Loucy (cell line): ENCODE results near the gene CFAP97D2.

Source experiments
- H2AFZ ChIP-seq: fragments of 200-600 bp; sonication (generic); 2 replicates; pipeline ENCODE4 v1.6.0; 2016; ENCODE audit warnings: antibody characterized with exemption, mild to moderate bottlenecking, low read length, moderate library complexity
- H3F3A ChIP-seq: fragments of 200-600 bp; 2 replicates; pipeline ENCODE4 v1.6.0; 2016; ENCODE audit warnings: antibody characterized with exemption, low read depth, mild to moderate bottlenecking
- H3K27me3 ChIP-seq: fragments of 200-600 bp; sonication (generic); 2 replicates; pipeline ENCODE4 v1.6.1; 2014; ENCODE audit warnings: low read length, mild to moderate bottlenecking; ENCODE audit not compliant: insufficient read depth, poor library complexity, severe bottlenecking
- H3K36me3 ChIP-seq: fragments of 200-600 bp; sonication (generic); 2 replicates; pipeline ENCODE4 v1.6.1; 2016; ENCODE audit warnings: low read length; ENCODE audit not compliant: insufficient read depth
- H3K4me1 ChIP-seq: fragments of 200-600 bp; sonication (generic); 2 replicates; pipeline ENCODE4 v1.5.1; 2014; ENCODE audit warnings: low read length, mild to moderate bottlenecking; ENCODE audit not compliant: insufficient read depth, poor library complexity, severe bottlenecking
- H3K4me2 ChIP-seq: fragments of 200-600 bp; sonication (generic); 2 replicates; pipeline ENCODE4 v1.6.0; 2014; ENCODE audit warnings: antibody characterized with exemption, low read length, low read depth, mild to moderate bottlenecking; ENCODE audit not compliant: poor library complexity, severe bottlenecking
- H3K4me3 ChIP-seq: fragments of 200-600 bp; sonication (generic); 2 replicates; pipeline ENCODE4 v1.5.1; 2014; ENCODE audit warnings: low read length, mild to moderate bottlenecking, mixed read lengths; ENCODE audit not compliant: poor library complexity, severe bottlenecking
- H3K79me2 ChIP-seq: fragments of 200-600 bp; sonication (generic); 2 replicates; pipeline ENCODE4 v1.6.1; 2014; ENCODE audit warnings: low read length; ENCODE audit not compliant: insufficient read depth
- H3K9ac ChIP-seq: fragments of 200-600 bp; sonication (generic); 2 replicates; pipeline ENCODE4 v1.6.0; 2014; ENCODE audit warnings: mild to moderate bottlenecking, low read depth, low read length, moderate library complexity; ENCODE audit not compliant: poor library complexity, severe bottlenecking
- H3K9me2 ChIP-seq: fragments of 200-600 bp; sonication (generic); replicated peaks from 2 replicates; pipeline ENCODE4 v1.6.1; 2016; ENCODE audit warnings: low read depth, low read length, mixed read lengths
- H3K9me3 ChIP-seq: fragments of 200-600 bp; sonication (generic); 2 replicates; pipeline ENCODE4 v1.6.1; 2014; ENCODE audit warnings: mild to moderate bottlenecking, antibody characterized with exemption, low read length, low read depth; ENCODE audit not compliant: insufficient read depth
- H4K20me1 ChIP-seq: fragments of 200-600 bp; sonication (generic); 2 replicates; pipeline ENCODE4 v1.6.0; 2014; ENCODE audit warnings: antibody characterized with exemption, low read length, mild to moderate bottlenecking; ENCODE audit not compliant: insufficient read depth, poor library complexity, severe bottlenecking
- EZH2phosphoT487 ChIP-seq: fragments of 200-600 bp; IDR thresholded peaks from 2 replicates; pipeline ENCODE4 v1.6.1; 2018; ENCODE audit warnings: antibody characterized with exemption, mild to moderate bottlenecking, moderate library complexity, borderline replicate concordance
- TF ChIP-seq, protein P1 (sequence below): fragments of 200-600 bp; sonication (generic); conservative IDR thresholded peaks from 2 replicates; pipeline ENCODE4 v1.5.1; 2014; ENCODE audit warnings: mild to moderate bottlenecking, antibody characterized with exemption, low read length

CFAP97D2 gene

DNA sequence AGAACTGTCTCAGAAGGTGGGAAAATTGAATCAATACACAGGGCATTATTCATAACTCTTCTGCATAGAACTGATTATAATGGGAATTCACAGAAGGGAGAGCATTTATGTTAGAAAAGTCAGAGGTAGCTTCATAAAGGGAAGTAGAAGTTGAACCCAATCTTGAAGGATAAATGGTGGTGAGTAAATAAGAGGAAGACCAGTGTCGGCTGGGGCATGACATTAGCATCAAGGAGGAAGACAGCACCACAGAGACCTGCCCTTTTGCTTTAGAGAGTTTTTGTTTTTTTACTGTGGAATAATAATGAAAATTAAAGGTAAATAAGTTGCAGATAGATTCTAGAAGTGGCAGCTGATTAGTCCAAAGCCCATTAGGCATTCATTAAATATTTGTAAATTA lies 77.5 kb downstream of the CFAP97D2 start:
- no peaks in the 10 kb centered on the region for H3K27me3 ChIP-seq
- H4K20me1 ChIP-seq, result no peaks in the 10 kb centered on the region

DNA sequence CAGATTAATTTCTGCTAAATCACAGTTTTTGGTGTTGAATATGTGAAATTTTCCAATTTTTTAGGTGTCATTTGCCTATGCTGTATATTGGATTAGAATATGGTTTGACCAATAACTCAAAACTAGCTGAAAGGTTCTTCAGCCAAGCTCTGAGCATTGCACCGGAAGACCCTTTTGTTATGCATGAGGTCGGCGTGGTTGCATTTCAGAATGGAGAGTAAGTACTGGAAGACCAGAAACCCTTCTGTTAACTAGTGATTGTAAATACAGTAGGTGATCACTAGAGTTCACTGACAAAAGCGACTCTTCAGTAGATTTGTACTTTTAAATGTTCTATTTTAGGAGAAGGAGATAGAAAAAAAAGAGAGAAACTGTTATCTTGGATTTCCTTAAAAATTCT lies 78.0 kb downstream of the CFAP97D2 start:
- peaks cover 68% of the 10 kb centered on the region; the same call in 1 of the 2 replicates for H3K36me3 ChIP-seq
- H3K9ac ChIP-seq, result no peak overlapping the region
- H3K4me1 ChIP-seq, result peaks cover 28% of the 10 kb centered on the region
- H3K9me2 ChIP-seq, result no peaks in the 10 kb centered on the region
- H3K9me3 ChIP-seq, result no peaks in the 10 kb centered on the region
- no peaks in the 10 kb centered on the region for H4K20me1 ChIP-seq
- no peak overlapping the region for H3K4me2 ChIP-seq
- H3K4me3 ChIP-seq, result no peak overlapping the region
- H3K79me2 ChIP-seq, result no peaks in the 10 kb centered on the region
- H2AFZ ChIP-seq, result no peak overlapping the region
- no peaks in the 10 kb centered on the region for H3F3A ChIP-seq
- H3K27me3 ChIP-seq, result no peaks in the 10 kb centered on the region
- TF ChIP-seq, protein P1, sequence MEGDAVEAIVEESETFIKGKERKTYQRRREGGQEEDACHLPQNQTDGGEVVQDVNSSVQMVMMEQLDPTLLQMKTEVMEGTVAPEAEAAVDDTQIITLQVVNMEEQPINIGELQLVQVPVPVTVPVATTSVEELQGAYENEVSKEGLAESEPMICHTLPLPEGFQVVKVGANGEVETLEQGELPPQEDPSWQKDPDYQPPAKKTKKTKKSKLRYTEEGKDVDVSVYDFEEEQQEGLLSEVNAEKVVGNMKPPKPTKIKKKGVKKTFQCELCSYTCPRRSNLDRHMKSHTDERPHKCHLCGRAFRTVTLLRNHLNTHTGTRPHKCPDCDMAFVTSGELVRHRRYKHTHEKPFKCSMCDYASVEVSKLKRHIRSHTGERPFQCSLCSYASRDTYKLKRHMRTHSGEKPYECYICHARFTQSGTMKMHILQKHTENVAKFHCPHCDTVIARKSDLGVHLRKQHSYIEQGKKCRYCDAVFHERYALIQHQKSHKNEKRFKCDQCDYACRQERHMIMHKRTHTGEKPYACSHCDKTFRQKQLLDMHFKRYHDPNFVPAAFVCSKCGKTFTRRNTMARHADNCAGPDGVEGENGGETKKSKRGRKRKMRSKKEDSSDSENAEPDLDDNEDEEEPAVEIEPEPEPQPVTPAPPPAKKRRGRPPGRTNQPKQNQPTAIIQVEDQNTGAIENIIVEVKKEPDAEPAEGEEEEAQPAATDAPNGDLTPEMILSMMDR, result no peak
- TF ChIP-seq EZH2phosphoT487, result no peak

More for the DNA sequence above, 77.5 kb downstream of the CFAP97D2 start:
- peaks cover 70% of the 10 kb centered on the region; the same call in 1 of the 2 replicates for H3K36me3 ChIP-seq
- H3K9me2 ChIP-seq, result no peaks in the 10 kb centered on the region
- peaks cover 24% of the 10 kb centered on the region for H3K4me1 ChIP-seq
- no peaks in the 10 kb centered on the region for H3F3A ChIP-seq
- TF ChIP-seq EZH2phosphoT487, result no peak
- TF ChIP-seq, protein P1, result no peak
- H3K9me3 ChIP-seq, result no peaks in the 10 kb centered on the region
- no peak overlapping the region for H2AFZ ChIP-seq
- no peak overlapping the region for H3K4me3 ChIP-seq
- H3K79me2 ChIP-seq, result no peaks in the 10 kb centered on the region
- H3K4me2 ChIP-seq, result no peak overlapping the region
- H3K9ac ChIP-seq, result no peak overlapping the region

DNA sequence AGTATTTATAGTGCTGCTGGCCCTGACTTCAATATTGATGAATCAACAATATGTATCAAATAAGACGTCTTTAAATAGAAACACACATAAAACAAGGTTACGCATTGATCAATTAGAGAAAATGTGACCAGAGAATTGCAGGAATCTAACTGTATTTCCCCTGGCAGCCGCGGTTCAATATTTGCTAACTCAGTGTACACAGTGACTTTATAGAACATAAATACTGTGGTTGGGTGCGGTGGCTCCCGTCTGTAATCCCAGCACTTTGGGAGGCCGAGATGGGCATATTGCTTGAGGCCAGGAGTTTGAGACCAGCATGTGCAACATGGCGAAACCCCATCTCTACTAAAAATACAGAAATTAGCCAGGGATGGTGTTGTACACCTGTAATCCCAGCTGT lies 79.5 kb downstream of the CFAP97D2 start:
- Histone ChIP-seq H3K9me2 (no peaks in the 10 kb centered on the region), H3K4me2 (no peak overlapping the region), H4K20me1 (peaks cover 7% of the 10 kb centered on the region), H3K36me3 (peaks cover 67% of the 10 kb centered on the region; the same call in 1 of the 2 replicates), H2AFZ (no peak overlapping the region), H3K79me2 (no peaks in the 10 kb centered on the region), H3K27me3 (no peaks in the 10 kb centered on the region), H3K9me3 (no peaks in the 10 kb centered on the region), H3K4me3 (no peak overlapping the region), H3K9ac (no peak overlapping the region), H3F3A (peaks cover 8% of the 10 kb centered on the region), H3K4me1 (peaks cover 44% of the 10 kb centered on the region)
- TF ChIP-seq EZH2phosphoT487, result no peak
- TF ChIP-seq, protein P1, result no peak
